Muscle layer of colon (tissue), 2 donors: Measurements from ENCODE around the gene PDE12.

Experiments used
- H3K27ac ChIP-seq: one replicate; pipeline ENCODE4 v1.7.0; 2013; ENCODE audit warnings: low read depth, mild to moderate bottlenecking, low read length, moderate library complexity
- H3K27me3 ChIP-seq, 2 donors: one replicate each; pipeline ENCODE4 v1.7.0; 2013; ENCODE audit warnings: low read length in 2 of 2, mild to moderate bottlenecking in 2 of 2; ENCODE audit not compliant: insufficient read depth in 2 of 2, control insufficient read depth in 1 of 2
- H3K36me3 ChIP-seq: one replicate; pipeline ENCODE4 v1.7.0; 2013; ENCODE audit warnings: mild to moderate bottlenecking, low read length; ENCODE audit not compliant: insufficient read depth
- H3K4me1 ChIP-seq: one replicate; pipeline ENCODE4 v1.7.0; 2013; ENCODE audit warnings: mild to moderate bottlenecking, low read length; ENCODE audit not compliant: insufficient read depth
- H3K4me3 ChIP-seq, 2 donors: one replicate each; pipeline ENCODE4 v1.7.0; 2013; ENCODE audit warnings: low read length in 2 of 2, low read depth in 1 of 2, mild to moderate bottlenecking in 1 of 2, moderate library complexity in 1 of 2
- H3K9ac ChIP-seq: one replicate; pipeline ENCODE4 v1.7.0; 2013; ENCODE audit warnings: low read length
- H3K9me3 ChIP-seq: one replicate; pipeline ENCODE4 v1.7.0; 2013; ENCODE audit warnings: mild to moderate bottlenecking, low read length
- donor health status: abdominal sarcoma.
- donor health status: Adenocarcinoma of cecum.

The PDE12 gene

GRCh38 chr3:57556459-57557084, 498 bp downstream of the PDE12 start:
- peaks cover 26% of the 10 kb centered on the region for H3K4me1 ChIP-seq
- H3K9ac ChIP-seq: peak overlapping the region; percentile 92
- no peaks in the 10 kb centered on the region for H3K27me3 ChIP-seq
- H3K4me3 ChIP-seq: peak overlapping the region; percentile 87 to 100
- H3K36me3 ChIP-seq: peaks cover 7% of the 10 kb centered on the region
- peak overlapping the region; percentile 97 for H3K27ac ChIP-seq
- H3K9me3 ChIP-seq: no peaks in the 10 kb centered on the region

GRCh38 chr3:57557085-57557537, 1.0 kb downstream of the PDE12 start:
- H3K27ac ChIP-seq: peak overlapping the region; percentile 97
- peak overlapping the region; percentile 92 for H3K9ac ChIP-seq
- peaks cover 26% of the 10 kb centered on the region for H3K4me1 ChIP-seq
- H3K9me3 ChIP-seq: no peaks in the 10 kb centered on the region
- H3K27me3 ChIP-seq: no peaks in the 10 kb centered on the region
- peak overlapping the region; percentile 87 to 100 for H3K4me3 ChIP-seq
- H3K36me3 ChIP-seq: peaks cover 8% of the 10 kb centered on the region

DNA sequence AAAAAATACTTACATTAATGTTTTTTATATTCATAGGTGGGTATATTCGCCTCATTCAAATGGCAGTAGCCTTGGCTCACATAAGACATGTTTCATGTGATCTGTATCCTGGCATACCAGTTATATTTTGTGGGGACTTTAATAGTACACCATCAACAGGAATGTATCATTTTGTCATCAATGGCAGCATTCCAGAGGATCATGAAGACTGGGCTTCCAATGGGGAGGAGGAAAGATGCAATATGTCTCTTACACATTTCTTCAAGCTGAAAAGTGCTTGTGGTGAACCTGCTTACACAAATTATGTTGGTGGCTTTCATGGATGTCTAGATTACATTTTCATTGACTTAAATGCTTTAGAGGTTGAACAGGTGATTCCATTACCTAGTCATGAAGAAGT, 3.5 kb downstream of the PDE12 start:
- no peak overlapping the region for H3K27ac ChIP-seq
- H3K4me1 ChIP-seq: peaks cover 26% of the 10 kb centered on the region
- H3K4me3 ChIP-seq: no peak overlapping the region
- no peaks in the 10 kb centered on the region for H3K27me3 ChIP-seq
- H3K36me3 ChIP-seq: peaks cover 8% of the 10 kb centered on the region
- no peak overlapping the region for H3K9ac ChIP-seq
- no peaks in the 10 kb centered on the region for H3K9me3 ChIP-seq

DNA sequence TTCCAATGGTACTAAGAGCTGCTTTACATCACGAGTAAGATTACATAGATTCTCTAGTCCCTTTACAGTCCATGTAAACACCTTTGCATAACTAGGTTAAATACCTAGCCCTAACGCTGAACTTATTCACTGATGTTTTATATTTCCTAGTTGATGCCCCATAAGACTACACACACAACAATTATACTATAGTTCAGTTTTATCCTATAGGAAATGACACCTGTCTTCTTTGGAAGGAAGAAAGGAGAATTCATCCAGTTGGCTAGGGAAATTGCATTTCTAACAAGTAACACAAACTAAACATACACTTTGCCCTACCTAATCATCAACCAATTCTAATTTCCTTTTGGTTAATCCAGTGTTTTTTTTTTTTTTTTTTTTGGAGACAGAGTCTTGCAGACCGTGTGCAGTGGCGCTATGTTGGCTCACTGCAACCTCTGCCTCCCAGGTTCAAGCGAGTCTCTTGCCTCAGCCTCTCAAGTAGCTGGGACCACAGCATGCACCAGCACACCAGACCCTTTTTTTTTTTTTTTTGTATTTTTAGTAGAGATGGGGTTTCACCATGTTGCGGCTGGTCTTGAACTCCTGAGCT, 13.9 kb downstream of the PDE12 start:
- peaks cover 40% of the 10 kb centered on the region for H3K36me3 ChIP-seq
- H3K4me3 ChIP-seq: no peak overlapping the region
- no peaks in the 10 kb centered on the region for H3K27me3 ChIP-seq
- no peaks in the 10 kb centered on the region for H3K9me3 ChIP-seq
- H3K9ac ChIP-seq: no peak overlapping the region
- no peaks in the 10 kb centered on the region for H3K4me1 ChIP-seq
- no peak overlapping the region for H3K27ac ChIP-seq

- Histone ChIP-seq H3K9ac (no peak overlapping the region), H3K27ac (no peak overlapping the region), H3K9me3 (no peaks in the 10 kb centered on the region), H3K4me1 (no peaks in the 10 kb centered on the region), H3K27me3 (no peaks in the 10 kb centered on the region), H3K4me3 (no peak overlapping the region), H3K36me3 (peaks cover 40% of the 10 kb centered on the region)
Measured at GRCh38 chr3:57570878-57571277, 14.8 kb downstream of the PDE12 start.

- H3K27ac ChIP-seq: no peak overlapping the region
- peaks cover 33% of the 10 kb centered on the region for H3K36me3 ChIP-seq
- H3K9ac ChIP-seq: no peak overlapping the region
- no peaks in the 10 kb centered on the region for H3K27me3 ChIP-seq
- no peak overlapping the region for H3K4me3 ChIP-seq
- H3K9me3 ChIP-seq: no peaks in the 10 kb centered on the region
- H3K4me1 ChIP-seq: peaks cover 6% of the 10 kb centered on the region
Measured at GRCh38 chr3:57572096-57572495, 16.0 kb downstream of the PDE12 start.

DNA sequence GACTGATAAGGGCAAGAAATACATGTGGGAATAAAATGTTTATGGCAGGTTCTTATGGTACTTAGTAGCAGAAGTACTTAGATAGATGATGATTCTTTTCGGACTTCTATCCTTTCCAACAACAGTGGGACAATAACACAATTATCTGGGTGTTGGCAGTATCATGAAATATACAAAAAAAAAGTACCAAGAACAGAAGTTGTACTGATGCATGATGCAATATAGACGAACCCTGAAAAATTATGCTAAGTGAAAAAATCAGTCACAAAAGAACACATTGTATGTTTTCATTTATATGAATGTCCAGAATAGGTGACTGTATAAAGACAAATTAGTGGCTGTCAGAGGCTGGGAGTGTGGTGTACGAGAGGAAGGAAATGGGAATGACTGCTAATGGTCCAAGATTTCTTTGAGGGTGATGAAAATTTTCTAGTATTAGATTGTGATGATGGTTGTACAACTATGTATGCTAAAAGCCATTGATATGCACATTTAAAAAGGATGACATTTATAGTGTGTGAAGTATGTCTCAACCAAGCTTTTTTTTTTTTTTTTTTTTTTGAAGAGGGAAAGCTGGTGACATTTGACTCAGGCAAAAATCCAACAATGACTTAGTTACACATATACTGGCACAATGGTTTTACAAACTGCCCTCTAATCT, 20.0 kb downstream of the PDE12 start:
- Histone ChIP-seq H3K9me3 (no peaks in the 10 kb centered on the region), H3K36me3 (peaks cover 43% of the 10 kb centered on the region), H3K9ac (no peak overlapping the region), H3K4me1 (peaks cover 8% of the 10 kb centered on the region), H3K27me3 (no peaks in the 10 kb centered on the region), H3K4me3 (no peak overlapping the region), H3K27ac (no peak overlapping the region)

- no peak overlapping the region for H3K9ac ChIP-seq
- peaks cover 28% of the 10 kb centered on the region for H3K36me3 ChIP-seq
- no peaks in the 10 kb centered on the region for H3K27me3 ChIP-seq
- H3K9me3 ChIP-seq: no peaks in the 10 kb centered on the region
- peaks cover 8% of the 10 kb centered on the region for H3K4me1 ChIP-seq
- no peak overlapping the region for H3K4me3 ChIP-seq
- no peak overlapping the region for H3K27ac ChIP-seq
Measured at GRCh38 chr3:57577801-57578200, 21.7 kb downstream of the PDE12 start.

DNA sequence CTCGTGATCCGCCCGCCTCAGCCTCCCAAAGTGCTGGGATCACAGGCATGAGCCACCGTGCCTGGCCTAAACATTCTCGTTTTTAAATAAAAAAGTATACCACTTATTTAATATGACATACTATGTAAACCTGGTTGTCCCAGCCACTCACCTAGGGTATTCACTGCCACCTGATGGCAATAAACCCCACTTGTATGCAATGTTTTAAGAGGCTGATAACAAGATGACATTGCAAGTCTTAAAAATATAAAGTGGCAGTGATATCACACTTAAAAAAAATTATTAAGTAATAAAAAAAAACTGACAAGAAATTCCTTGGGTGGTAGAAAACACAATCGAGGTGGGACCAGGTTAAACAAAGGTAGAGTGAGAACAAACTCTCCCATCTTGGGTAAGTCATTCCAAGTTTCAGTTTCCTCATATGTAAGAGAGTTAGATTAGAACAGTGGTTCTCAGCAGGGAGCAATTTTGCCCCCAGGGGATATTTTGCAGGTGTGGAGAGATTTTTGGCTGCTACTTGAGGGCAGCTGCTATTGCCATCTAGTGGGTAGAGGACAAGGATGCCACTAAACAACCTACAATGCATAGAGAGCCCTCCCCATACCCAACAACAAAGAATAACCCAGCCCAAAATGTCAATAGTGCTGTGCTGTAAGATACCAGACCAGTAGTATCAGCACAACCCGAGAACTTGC, 26.5 kb downstream of the PDE12 start:
- H3K4me1 ChIP-seq: peaks cover 6% of the 10 kb centered on the region
- peaks cover 28% of the 10 kb centered on the region for H3K36me3 ChIP-seq
- H3K9ac ChIP-seq: no peak overlapping the region
- H3K9me3 ChIP-seq: no peaks in the 10 kb centered on the region
- H3K27me3 ChIP-seq: no peaks in the 10 kb centered on the region
- no peak overlapping the region for H3K27ac ChIP-seq
- H3K4me3 ChIP-seq: no peak overlapping the region

DNA sequence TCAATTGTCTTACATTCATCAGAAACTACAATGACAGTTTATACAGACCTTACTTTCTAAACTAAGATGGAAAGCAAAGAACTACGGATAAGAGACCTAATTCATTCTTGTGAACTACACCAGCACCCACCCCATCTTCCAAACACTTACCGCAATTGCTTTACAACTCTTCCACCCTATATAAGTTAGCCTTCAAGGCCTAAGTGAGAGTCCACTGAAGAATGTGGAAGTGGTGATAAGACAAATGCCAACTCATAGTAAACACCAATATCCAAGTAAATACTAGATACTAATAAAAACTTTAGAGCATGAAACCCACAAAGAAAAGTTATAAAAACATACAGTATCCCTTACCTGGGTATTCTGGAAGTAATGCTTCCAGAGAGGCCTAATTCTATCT, 27.5 kb downstream of the PDE12 start:
- Histone ChIP-seq H3K4me3 (no peak overlapping the region), H3K27me3 (no peaks in the 10 kb centered on the region), H3K27ac (no peak overlapping the region), H3K36me3 (peaks cover 19% of the 10 kb centered on the region), H3K4me1 (peaks cover 6% of the 10 kb centered on the region), H3K9me3 (no peaks in the 10 kb centered on the region), H3K9ac (no peak overlapping the region)

- Histone ChIP-seq H3K9ac (no peak overlapping the region), H3K27me3 (no peaks in the 10 kb centered on the region), H3K27ac (no peak overlapping the region), H3K4me3 (no peak overlapping the region), H3K9me3 (no peaks in the 10 kb centered on the region), H3K36me3 (peaks cover 11% of the 10 kb centered on the region), H3K4me1 (peaks cover 8% of the 10 kb centered on the region)
Measured at GRCh38 chr3:57586778-57587177, 30.7 kb downstream of the PDE12 start.
